Measurements from ENCODE around the gene PUS7.

GRCh38 chr7:105450177-105450861, 71.8 kb downstream of the PUS7 start:
- no peak for TF ChIP-seq EP300 (IDR thresholded peaks at IDR 0.05)
- no peak for TF ChIP-seq CTCF (IDR thresholded peaks at IDR 0.05)

All from stomach (tissue), 4 donors.